ENCODE data around the gene ZNF57. TPM values are rescaled to one million over a fixed set of nuclear protein-coding genes. Genes with fewer than 3 reads are reported as not detected.
"Not testable (repeated sequence)": the region's sequence is repeated elsewhere in the genome, so short reads cannot be mapped to it uniquely, and the experiment has no call there.

Gene ZNF57
- total RNA-seq, 1 experiment from 2014 or later, result 6.6 TPM

DNA sequence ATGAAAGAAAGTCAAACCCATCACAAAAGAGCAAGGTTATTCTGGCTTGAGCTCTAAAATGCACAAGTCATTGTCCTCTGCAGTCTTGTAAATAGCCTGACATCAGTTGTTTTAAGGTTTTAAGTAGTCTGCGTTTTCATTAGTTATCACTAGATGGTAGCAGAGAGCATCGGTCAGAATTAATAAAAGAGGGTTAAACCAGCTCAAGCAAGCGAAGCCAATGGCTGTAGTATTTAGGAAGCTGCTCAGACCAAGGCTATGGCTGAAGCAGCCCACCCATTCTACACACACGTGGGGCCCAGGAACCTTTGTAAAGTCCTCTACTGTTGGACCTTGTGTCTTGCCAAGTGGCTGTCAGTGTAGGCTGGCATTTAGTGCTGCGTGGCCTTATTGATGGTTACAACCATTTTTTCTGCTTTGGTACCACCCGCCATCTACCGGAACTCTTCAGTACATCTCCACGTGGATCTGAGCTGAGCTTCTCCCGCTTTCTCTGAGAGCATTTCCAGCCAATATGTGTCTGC, 13.3 kb upstream of the ZNF57 start:
- DNase-seq (ENCODE audit: low read depth, low spot score), result peak; percentile 83
- in situ Hi-C loops (cut with HindIII; ENCODE audit: low pct_unique_long_range_greater_than_20kb, low sequenced_read_pairs), result no loop called here

DNA sequence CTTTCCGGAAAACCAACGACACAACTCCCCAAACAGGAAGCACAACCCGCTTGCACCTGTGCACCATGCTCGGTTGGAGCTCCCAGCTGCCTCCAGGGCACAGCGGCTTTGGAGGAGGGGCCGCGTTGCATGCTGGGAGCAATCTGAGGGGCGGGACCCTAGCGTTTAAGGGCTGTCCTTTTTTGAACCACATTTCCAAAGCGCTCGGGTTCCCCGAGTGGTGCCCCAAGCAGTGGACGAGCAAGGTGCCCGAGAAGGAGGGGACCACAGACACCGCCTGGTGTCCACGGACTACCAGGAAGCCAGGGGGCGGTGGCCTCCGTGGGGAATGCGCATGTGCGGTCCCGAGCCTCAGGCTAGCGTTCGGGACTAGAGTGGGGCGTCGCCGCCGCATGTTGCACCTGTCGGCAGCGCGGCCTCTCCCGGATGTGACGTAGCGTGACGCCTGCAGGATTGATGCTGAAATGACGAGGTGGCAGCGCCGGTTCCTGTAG, 11.9 kb upstream of the ZNF57 start:
- in situ Hi-C loops (cut with HindIII; ENCODE audit: low pct_unique_long_range_greater_than_20kb, low sequenced_read_pairs), result no loop called here
- DNase-seq (ENCODE audit: low read depth, low spot score), result no peak

DNA sequence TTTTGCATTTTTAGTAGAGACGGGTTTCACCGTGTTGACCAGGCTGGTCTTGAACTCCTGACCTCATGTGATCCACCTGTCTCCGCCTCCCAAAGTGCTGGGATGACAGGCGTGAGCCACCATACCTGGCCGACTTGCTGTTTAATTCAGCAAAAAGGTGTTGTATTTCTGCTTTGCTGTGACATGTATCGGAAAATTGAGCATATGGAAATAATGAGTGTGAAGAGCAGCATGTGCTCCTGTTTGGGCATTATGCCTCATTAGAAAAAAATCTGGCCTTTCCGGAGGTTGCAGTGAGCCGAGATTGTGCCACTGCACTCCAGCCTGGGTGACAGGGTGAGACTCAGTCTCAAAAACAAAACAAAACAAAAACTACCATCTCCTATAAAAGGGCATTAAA, 10.2 kb upstream of the ZNF57 start:
- in situ Hi-C loops (cut with HindIII; ENCODE audit: low pct_unique_long_range_greater_than_20kb, low sequenced_read_pairs); DNase-seq (ENCODE audit: low read depth, low spot score): not testable (repeated sequence)

DNA sequence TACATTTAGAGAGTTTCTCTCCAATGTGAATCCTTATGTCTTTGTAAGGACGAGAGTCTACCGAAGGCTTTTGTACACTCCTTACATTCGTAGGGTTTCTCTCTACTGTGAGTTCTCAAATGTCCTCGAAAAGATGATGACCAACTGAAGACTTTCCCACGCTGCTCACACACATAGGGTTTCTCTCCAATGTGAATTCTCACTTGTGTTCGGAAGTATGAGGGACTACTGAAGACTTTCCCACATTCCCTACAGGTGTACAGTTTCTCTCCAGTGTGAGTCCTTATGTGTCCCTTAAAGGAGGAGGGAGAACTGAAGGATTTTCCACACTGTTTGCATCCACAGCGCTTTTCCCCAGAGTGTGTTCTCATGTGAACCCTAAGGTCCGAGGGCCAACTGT, 4.0 kb upstream of the ZNF57 start:
- in situ Hi-C loops (cut with HindIII; ENCODE audit: low pct_unique_long_range_greater_than_20kb, low sequenced_read_pairs), result no loop called here
- no peak for DNase-seq (ENCODE audit: low read depth, low spot score)

DNA sequence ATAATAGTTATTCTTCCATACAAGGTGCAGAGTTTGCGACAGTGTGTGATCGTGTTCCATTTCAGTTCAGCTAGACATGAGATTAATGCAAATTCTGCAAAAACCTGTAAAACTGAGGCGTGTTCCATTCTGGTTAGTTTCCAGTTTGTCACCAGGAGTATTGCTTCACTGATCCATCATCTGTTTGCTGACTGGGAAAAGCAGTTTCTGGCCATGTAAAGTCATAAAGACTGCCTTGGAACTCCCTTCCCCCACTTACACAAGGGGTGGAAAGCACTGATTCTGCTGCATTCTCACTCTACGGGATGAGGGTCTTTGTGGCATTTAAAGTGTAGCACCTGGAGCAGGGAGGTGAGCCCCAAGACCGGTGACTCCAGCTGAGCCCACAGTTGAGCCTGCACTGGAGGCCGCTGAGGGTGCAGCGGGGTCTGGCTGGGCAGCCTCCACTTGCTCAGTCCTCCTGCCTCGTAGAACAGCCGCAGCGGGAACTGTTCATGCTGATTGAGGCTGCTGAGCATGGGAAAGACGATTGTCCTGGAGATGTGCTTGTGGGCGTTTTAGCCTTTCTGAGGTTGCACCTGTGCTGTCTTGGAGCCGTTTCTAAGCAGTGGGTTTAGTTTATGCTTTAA, 2.0 kb downstream of the ZNF57 start:
- in situ Hi-C loops (cut with HindIII; ENCODE audit: low pct_unique_long_range_greater_than_20kb, low sequenced_read_pairs), result no loop called here
- DNase-seq (ENCODE audit: low read depth, low spot score), result no peak

DNA sequence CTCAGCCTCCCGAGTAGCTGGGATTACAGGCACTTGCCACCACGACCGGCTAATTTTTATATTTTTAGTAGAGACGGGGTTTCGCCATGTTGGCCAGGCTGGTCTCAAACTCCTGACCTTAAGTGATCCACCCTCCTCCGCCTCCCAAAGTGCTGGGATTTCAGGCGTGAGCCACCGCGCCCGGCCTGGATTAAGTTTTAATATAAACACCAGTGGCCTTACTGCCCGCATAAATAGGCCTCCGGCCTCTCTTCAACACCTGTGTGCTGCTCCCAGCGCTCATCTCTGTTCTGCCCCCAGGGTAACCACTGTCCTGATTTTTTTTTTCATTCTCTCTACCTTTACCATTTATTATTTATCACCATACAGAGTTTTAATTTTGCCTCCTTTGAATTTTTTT, 2.6 kb downstream of the ZNF57 start:
- in situ Hi-C loops (cut with HindIII; ENCODE audit: low pct_unique_long_range_greater_than_20kb, low sequenced_read_pairs); DNase-seq (ENCODE audit: low read depth, low spot score): not testable (repeated sequence)

DNA sequence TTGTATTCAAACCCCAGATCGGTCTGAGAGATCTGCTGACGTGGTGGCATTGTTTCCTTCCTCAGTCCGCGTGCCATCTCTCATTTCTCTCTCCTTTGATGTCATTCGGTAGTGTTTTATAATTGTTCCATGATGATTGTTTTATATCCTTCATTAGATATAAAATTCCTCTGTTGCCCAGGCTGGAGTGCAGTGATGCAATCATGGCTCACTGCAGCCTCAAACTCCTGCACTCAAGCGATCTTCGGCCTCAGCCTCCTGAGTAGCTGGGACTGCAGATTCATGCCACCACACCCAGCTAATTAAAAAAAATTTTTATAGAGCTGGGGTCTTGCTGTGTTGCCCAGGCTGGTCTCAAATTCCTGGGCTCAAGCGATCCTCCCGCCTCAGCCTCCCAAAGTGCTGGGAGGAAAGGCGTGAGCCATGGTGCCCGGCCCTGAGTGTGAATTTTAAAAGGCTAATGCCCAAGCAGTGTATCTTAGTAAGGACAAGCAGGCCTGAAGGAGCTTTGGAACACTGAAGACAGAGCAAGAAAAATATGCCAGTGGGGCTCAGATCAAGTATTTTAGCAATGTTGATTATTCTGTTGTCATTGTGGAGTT, 5.3 kb downstream of the ZNF57 start:
- no peak for DNase-seq (ENCODE audit: low read depth, low spot score)
- in situ Hi-C loops (cut with HindIII; ENCODE audit: low pct_unique_long_range_greater_than_20kb, low sequenced_read_pairs), result no loop called here

DNA sequence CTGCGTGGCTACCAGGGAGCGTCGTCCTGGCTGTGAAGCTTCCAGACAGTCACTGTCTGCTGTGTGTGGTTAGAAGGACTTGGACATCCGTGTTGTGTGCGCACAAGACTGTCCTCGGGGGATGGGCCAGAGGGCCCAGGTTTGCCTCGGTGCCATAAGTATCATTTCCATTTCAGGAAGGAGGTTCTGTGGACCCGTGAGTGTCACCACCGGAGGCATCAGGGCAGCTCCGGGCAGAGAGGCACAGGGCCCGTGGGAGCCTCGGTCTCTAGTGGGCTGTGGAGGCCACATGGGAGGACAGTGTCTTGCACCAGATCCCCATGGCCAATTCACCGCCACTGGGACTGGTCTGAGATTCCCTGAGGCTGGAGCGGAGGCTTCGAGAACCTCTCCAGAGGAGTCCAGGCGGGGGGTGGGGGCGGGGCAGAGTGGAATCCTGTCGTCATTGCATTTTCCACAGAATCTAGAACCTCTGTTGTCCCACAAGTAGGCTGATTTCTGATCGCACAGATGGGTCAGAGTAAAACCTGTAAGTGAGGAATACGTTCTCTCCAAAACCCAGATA, 6.0 kb downstream of the ZNF57 start:
- in situ Hi-C loops (cut with HindIII; ENCODE audit: low pct_unique_long_range_greater_than_20kb, low sequenced_read_pairs), result no loop called here
- DNase-seq (ENCODE audit: low read depth, low spot score), result no peak

DNA sequence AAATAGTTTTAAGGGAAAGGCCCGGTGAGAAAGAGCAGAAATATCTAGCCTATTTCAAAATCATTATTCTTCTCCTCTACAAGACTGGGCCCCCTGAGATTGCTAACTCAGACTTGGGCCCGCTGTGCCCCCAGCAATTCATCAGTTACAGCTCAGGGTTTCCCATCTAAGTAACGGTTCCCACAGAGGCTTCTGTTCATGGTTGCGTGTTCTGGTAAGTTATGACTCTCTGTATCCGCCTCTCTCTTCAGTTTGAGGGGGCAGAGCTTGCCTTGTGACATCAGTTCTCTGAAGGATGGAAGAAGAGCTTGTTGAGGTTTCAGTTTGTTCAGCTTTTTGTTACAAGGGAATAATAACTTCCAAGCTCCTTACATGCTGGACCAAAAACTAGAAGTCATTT, 11.6 kb downstream of the ZNF57 start:
- in situ Hi-C loops (cut with HindIII; ENCODE audit: low pct_unique_long_range_greater_than_20kb, low sequenced_read_pairs), result no loop called here
- DNase-seq (ENCODE audit: low read depth, low spot score), result no peak

DNA sequence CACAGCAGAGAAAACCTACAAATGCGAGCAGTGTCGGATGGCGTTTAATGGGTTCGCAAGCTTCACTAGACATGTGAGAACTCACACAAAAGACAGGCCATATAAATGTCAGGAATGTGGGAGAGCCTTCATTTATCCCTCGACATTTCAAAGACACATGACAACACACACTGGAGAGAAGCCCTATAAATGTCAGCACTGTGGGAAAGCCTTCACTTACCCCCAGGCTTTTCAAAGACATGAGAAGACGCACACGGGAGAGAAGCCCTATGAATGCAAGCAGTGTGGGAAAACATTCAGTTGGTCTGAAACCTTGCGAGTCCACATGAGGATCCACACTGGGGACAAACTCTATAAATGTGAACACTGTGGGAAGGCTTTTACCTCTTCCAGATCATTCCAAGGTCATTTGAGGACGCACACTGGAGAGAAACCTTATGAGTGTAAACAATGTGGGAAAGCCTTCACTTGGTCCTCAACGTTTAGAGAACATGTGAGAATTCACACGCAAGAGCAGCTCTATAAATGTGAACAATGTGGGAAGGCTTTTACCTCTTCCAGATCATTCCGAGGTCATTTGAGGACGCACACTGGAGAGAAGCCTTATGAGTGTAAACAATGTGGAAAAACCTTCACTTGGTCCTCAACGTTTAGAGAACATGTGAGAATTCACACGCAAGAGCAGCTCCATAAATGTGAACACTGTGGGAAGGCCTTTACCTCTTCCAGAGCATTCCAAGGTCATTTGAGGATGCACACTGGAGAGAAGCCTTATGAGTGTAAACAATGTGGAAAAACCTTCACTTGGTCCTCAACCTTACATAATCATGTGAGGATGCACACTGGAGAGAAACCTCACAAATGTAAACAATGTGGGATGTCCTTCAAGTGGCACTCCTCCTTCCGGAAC, 16.8 kb downstream of the ZNF57 start:
- DNase-seq (ENCODE audit: low read depth, low spot score), result no peak
- in situ Hi-C loops (cut with HindIII; ENCODE audit: low pct_unique_long_range_greater_than_20kb, low sequenced_read_pairs), result no loop called here

DNA sequence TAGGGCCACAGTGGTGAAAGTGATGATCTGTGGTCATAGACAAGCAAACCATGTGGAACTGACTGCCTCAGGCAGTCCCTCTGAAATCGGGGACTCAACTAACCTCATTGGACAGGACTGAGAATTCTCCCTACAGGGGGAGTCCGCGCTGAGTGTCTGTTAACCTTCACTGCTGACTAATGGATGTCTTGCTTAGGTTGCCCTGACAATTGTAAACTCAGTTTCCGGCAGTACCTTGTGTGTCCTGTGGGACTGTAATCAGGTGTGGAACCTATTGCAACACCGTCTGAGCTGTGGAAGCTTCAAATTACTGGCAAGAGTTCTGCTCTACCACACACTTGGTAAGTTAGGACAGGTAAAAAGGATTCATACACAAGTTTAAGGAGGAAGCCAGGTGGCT, 22.3 kb downstream of the ZNF57 start:
- no peak for DNase-seq (ENCODE audit: low read depth, low spot score)

DNA sequence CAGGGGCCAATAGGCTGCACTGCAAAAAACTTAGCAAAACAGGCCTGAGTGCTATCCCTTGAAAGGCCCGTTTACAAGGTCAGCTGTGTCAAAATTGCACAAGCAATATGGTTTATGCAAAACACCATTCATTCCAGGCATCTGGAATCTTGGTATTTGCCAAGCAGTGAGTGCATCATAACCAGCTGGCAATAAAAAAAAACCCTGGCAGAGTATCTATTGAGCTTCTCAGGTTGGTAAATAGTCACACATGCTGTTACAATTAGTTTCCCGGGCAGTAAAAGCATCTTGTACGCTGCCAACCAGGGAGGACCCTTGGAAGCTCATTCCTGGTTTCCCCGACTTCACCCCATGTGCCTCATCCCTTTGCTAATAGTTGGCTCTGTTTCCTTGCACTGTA, 22.8 kb downstream of the ZNF57 start:
- no peak for DNase-seq (ENCODE audit: low read depth, low spot score)
- in situ Hi-C loops (cut with HindIII; ENCODE audit: low pct_unique_long_range_greater_than_20kb, low sequenced_read_pairs), result no loop called here

More for the DNA sequence above, 22.3 kb downstream of the ZNF57 start:
- in situ Hi-C loops (cut with HindIII; ENCODE audit: low pct_unique_long_range_greater_than_20kb, low sequenced_read_pairs), result no loop called here

DNA sequence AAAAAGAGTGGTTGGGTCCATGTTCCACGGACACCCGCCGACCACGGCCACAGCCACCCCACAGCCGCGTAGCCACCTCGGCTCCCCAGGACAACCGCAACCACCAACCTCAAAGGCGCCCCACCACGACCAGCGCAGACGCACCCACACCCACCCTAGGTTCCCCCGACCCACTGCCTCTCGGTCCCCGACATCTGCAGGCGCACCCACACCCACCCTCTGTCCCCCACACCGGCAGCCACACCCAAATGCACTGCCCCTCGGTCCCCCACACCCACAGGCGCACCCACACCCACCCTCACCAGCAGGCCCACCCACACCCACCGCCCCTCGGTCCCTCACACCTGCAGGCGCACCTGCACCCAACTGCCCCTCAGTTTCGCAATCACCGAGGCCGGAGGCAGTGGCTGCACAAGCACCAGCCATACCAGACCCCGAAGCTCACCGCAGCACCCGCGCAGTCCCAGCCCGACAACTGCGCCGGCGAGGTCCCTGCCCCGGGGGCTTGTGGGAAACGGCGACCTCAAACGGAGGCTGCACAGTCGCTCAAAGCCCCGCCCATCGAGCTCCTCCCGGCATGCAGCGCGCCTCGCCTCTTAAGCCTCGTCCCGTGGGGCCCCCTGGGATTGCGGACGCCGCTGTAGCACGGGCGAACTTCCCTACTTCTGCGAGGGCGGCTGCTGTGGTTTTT, 25.8 kb downstream of the ZNF57 start:
- in situ Hi-C loops (cut with HindIII; ENCODE audit: low pct_unique_long_range_greater_than_20kb, low sequenced_read_pairs), result no loop called here
- DNase-seq (ENCODE audit: low read depth, low spot score), result no peak

DNA sequence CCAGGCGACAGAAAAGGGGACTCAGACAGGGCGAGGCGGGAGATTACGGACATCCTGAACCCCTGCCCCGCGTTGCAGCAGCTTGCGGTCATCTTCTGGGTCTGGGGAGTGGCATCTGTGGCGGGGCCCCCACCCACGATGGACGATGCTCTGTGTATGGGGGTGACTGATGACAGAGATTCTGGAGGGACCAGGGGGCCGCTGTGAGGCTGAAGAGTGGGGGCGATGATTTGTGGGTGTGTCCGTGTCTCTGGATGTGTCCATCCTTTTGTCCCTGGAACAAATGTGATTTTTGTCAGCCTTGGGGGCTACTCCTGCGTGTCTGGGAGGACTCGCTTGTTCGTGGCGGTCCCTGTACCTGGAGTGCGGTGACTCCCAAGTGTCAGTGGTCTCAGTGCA, 26.3 kb downstream of the ZNF57 start:
- in situ Hi-C loops (cut with HindIII; ENCODE audit: low pct_unique_long_range_greater_than_20kb, low sequenced_read_pairs), result no loop called here
- DNase-seq (ENCODE audit: low read depth, low spot score), result no peak

DNA sequence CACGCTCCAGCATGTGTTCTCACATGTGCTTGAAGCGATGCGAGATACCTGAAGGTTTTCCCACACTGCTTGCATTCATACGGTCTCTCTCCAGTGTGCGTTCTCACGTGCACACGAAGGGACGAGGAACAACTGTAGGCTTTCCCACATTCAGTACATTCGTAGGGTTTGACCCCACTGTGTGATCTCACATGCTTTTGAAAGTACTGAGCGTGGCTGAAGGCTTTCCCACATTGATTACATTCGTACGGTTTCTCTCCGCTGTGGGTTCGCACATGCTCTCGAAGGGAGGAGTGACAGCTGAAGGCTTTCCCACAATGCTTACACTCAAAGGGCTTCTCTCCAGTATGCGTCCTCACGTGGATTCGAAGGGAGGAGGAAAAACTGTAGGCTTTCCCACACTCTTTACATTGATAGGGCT, 32.8 kb downstream of the ZNF57 start:
- no peak for DNase-seq (ENCODE audit: low read depth, low spot score)
- in situ Hi-C loops (cut with HindIII; ENCODE audit: low pct_unique_long_range_greater_than_20kb, low sequenced_read_pairs), result no loop called here

DNA sequence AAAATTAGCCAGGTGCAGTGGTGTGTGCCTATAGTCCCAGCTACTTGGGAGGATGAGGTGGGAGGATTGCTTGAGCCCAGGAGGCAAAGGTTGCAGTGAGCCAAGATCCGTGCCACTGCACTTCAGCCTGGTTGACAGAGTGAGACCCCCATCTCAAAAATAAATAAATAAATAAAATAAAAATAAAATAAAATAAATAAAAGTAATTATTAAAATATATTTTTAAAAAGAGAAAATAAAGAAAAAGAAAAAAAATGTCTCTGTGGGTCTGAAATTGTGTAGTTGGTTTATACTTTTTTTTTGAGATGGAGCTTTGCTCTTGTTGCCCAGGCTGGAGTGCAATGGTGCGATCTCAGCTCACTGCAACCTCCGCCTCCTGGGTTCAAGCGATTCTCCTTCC, 35.1 kb downstream of the ZNF57 start:
- in situ Hi-C loops (cut with HindIII; ENCODE audit: low pct_unique_long_range_greater_than_20kb, low sequenced_read_pairs); DNase-seq (ENCODE audit: low read depth, low spot score): not testable (repeated sequence)

DNA sequence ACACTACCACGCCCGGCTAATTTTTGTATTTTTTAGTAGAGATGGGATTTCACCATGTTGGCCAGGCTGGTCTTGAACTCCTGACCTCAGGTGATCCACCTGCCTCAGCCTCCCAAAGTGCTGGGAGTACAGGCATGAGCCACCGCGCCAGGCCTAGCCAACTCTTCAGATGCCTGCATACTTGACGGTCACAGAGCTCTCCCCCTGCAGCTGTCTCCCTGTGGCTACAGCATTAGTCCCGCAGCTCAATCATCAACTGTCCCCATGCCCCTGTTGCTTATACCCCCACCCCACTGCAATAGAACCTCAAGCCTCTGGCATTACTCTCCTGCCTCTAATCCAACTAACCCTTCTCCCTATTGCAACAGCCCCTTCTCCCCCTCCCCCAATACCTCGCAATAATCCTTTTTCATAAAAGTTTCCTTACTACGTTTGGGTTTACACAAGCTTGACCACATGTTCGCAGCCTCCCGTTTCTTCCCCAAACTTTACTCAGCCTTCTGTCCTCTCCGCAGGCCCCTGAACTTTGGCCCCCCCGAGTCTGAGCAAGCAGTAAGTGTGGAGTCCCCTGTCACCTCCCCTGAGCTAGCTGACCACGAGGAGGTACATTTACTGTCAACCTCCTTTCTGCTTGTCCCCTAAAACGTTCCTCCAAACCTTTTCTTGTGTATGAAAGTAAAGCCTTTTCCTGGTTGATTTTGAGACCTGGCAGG, 42.4 kb downstream of the ZNF57 start:
- DNase-seq (ENCODE audit: low read depth, low spot score), result no peak
- in situ Hi-C loops (cut with HindIII; ENCODE audit: low pct_unique_long_range_greater_than_20kb, low sequenced_read_pairs), result no loop called here

Data from SK-MEL-5 (cell line).